ENCODE data around the gene ATG10. TPM values are rescaled to one million over a fixed set of nuclear protein-coding genes. Genes with fewer than 3 reads are reported as not detected.
A peak's percentile ranks its signal among the peaks of the same experiment; 100 is the strongest.

Gene ATG10
- total RNA-seq: 10 to 100 TPM in 3 of 4 donors, 1 to 10 TPM in 1; 8.5 to 15.2 (median 11.6) TPM

- 0 to 4% methylated on average over 5 to 7 of the region's 77 CpGs for WGBS, 2 donors
- intact Hi-C loops (cut with DNase I): loop anchor here (10.0 kb wide), 1 partner anchor 117 kb away; no protein-coding TSS in a partner anchor
Observed at GRCh38 chr5:81971712-81972491, at the start of gene ATG10. TSS of gene ATG10 (plus strand) at chr5:81972023. CDS start at chr5:81987571, 15,548 bp downstream.

GRCh38 chr5:81922854-81923279, 49.0 kb upstream of the ATG10 start:
- peak; percentile 4 to 15 for DNase-seq
- Histone ChIP-seq H3K36me3 (no peaks in the 10 kb centered on the region), H3K27me3 (no peaks in the 10 kb centered on the region), H3K4me3 (replicated peaks in 1 of 3) (no peak overlapping the region), H3K9me3 (no peaks in the 10 kb centered on the region), H3K27ac (no peak overlapping the region), H3K4me1 (no peaks in the 10 kb centered on the region)
- no peak for TF ChIP-seq POLR2A (IDR thresholded peaks at IDR 0.05)
- TF ChIP-seq, protein P1, sequence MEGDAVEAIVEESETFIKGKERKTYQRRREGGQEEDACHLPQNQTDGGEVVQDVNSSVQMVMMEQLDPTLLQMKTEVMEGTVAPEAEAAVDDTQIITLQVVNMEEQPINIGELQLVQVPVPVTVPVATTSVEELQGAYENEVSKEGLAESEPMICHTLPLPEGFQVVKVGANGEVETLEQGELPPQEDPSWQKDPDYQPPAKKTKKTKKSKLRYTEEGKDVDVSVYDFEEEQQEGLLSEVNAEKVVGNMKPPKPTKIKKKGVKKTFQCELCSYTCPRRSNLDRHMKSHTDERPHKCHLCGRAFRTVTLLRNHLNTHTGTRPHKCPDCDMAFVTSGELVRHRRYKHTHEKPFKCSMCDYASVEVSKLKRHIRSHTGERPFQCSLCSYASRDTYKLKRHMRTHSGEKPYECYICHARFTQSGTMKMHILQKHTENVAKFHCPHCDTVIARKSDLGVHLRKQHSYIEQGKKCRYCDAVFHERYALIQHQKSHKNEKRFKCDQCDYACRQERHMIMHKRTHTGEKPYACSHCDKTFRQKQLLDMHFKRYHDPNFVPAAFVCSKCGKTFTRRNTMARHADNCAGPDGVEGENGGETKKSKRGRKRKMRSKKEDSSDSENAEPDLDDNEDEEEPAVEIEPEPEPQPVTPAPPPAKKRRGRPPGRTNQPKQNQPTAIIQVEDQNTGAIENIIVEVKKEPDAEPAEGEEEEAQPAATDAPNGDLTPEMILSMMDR (IDR thresholded peaks at IDR 0.05): no peak
- intact Hi-C loops (cut with DNase I): no loop called here
- WGBS, 2 donors: 76 to 80% methylated on average over 4 of the region's 4 CpGs

More at GRCh38 chr5:81971712-81972491, at the start of gene ATG10:
- H3K27ac ChIP-seq: peak within 1 kb of the TSS; percentile 95 to 100 (median 98)
- TF ChIP-seq POLR2A (IDR thresholded peaks at IDR 0.05): peak; percentile 67 to 97
- TF ChIP-seq, protein P1 (IDR thresholded peaks at IDR 0.05): no peak
- H3K4me3 ChIP-seq (replicated peaks in 1 of 3): peak within 1 kb of the TSS; percentile 41 to 97 (median 73)
- no peaks in the 10 kb centered on the region for H3K9me3 ChIP-seq
- no peaks in the 10 kb centered on the region for H3K27me3 ChIP-seq
- peaks cover 0 to 6% of the 10 kb centered on the region in 2 donors for H3K4me1 ChIP-seq
- H3K36me3 ChIP-seq: no peaks in the 10 kb centered on the region
- DNase-seq: peak; percentile 91 to 92

GRCh38 chr5:81924442-81924841, 47.4 kb upstream of the ATG10 start:
- intact Hi-C loops (cut with DNase I): no loop called here
- peak; percentile 84 for DNase-seq

DNA sequence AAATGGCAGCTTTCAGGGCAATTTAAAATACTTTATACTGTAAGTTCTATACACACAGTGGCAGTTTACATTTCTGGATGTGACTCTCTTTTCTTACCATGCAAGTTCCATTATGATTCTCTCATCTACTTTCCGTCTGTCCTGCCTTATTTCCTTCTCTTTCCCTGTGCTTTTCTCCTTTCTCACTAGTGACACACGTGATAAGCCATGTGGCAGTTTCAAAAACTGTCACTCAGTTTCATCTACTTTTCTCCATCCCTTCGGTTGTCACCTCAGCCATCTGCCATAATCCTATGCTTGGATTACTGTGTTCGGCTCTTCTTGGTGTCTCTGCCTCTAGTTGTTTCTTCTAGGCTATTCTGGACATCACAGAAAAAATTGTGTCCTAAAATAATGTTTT, 46.8 kb upstream of the ATG10 start:
- no peak for TF ChIP-seq POLR2A (IDR thresholded peaks at IDR 0.05)
- TF ChIP-seq, protein P1 (IDR thresholded peaks at IDR 0.05): no peak
- H3K27ac ChIP-seq: no peak overlapping the region
- H3K4me1 ChIP-seq: no peaks in the 10 kb centered on the region
- no peaks in the 10 kb centered on the region for H3K9me3 ChIP-seq
- DNase-seq: no peak
- H3K36me3 ChIP-seq: no peaks in the 10 kb centered on the region
- H3K4me3 ChIP-seq (replicated peaks in 1 of 3): no peak overlapping the region
- WGBS, 2 donors: 85 to 86% methylated on average over 4 of the region's 4 CpGs
- intact Hi-C loops (cut with DNase I): no loop called here
- H3K27me3 ChIP-seq: no peaks in the 10 kb centered on the region

More at GRCh38 chr5:81924442-81924841, 47.4 kb upstream of the ATG10 start:
- no peak overlapping the region for H3K27ac ChIP-seq
- H3K4me1 ChIP-seq: no peaks in the 10 kb centered on the region
- TF ChIP-seq, protein P1 (IDR thresholded peaks at IDR 0.05): no peak
- no peak for TF ChIP-seq POLR2A (IDR thresholded peaks at IDR 0.05)
- H3K4me3 ChIP-seq (replicated peaks in 1 of 3): no peak overlapping the region
- no peaks in the 10 kb centered on the region for H3K9me3 ChIP-seq
- no peaks in the 10 kb centered on the region for H3K27me3 ChIP-seq
- H3K36me3 ChIP-seq: no peaks in the 10 kb centered on the region
- 21 to 25% methylated on average over 4 of the region's 4 CpGs for WGBS, 2 donors

- no peaks in the 10 kb centered on the region for H3K36me3 ChIP-seq
- no peak overlapping the region for H3K27ac ChIP-seq
- intact Hi-C loops (cut with DNase I): no loop called here
- WGBS, 2 donors: 83 to 88% methylated on average over 7 of the region's 7 CpGs
- DNase-seq: no peak
- TF ChIP-seq, protein P1 (IDR thresholded peaks at IDR 0.05): no peak
- TF ChIP-seq POLR2A (IDR thresholded peaks at IDR 0.05): no peak
- H3K9me3 ChIP-seq: no peaks in the 10 kb centered on the region
- no peaks in the 10 kb centered on the region for H3K4me1 ChIP-seq
- H3K27me3 ChIP-seq: no peaks in the 10 kb centered on the region
- no peak overlapping the region for H3K4me3 ChIP-seq (replicated peaks in 1 of 3)
Observed at GRCh38 chr5:81925981-81926380, 45.8 kb upstream of the ATG10 start.

All from thyroid gland (tissue), 4 donors.